Measurements from ENCODE around the gene CUL5. TPM values are rescaled to one million over a fixed set of nuclear protein-coding genes. Genes with fewer than 3 reads are reported as not detected.

The CUL5 gene
- polyA plus RNA-seq, 1 of the 3 experiments (the other 2 are of a cell fraction) = 8.0 TPM

DNA sequence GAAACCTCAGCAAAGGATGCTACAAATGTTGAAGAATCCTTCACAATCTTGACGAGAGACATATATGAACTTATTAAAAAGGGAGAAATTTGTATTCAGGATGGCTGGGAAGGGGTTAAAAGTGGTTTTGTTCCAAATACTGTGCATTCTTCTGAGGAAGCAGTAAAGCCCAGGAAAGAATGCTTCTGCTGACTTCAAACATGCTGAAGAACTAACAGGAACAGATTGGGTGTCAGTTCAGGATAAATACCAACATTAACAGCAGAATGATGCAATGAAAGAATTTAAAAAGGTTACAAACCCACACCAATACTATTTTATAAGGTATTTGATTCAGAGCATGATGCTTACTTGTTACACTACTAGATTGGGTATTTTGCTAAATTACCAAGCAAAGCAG lies 46.5 kb upstream of the CUL5 start:
- Histone ChIP-seq H4K20me1 (ENCODE audit: insufficient read depth) (no peaks in the 10 kb centered on the region), H3K4me3 (ENCODE audit: low read depth in 2 of 2, low read length in 1 of 2) (no peak overlapping the region), H3K9ac (no peak overlapping the region), H3K9me2 (no peaks in the 10 kb centered on the region), H3K9me3 (no peaks in the 10 kb centered on the region), H3K36me3 (replicated peaks in 1 of 2; ENCODE audit: control insufficient read depth in 1 of 2, insufficient read depth in 2 of 2, low read length in 1 of 2) (no peaks in the 10 kb centered on the region), H3K27ac (ENCODE audit: low read depth in 2 of 2, low read length in 1 of 2) (no peak overlapping the region), H3K27me3 (ENCODE audit: insufficient read depth) (no peaks in the 10 kb centered on the region), H3K4me1 (ENCODE audit: control insufficient read depth in 1 of 2, insufficient read depth in 2 of 2, low read depth in 1 of 2, low read length in 1 of 2) (peaks cover 6 to 17% of the 10 kb centered on the region in 2 experiments; a peak in 2 of 4 replicates), H3F3A (replicated peaks; ENCODE audit: insufficient read depth) (no peaks in the 10 kb centered on the region), H2AFZ (ENCODE audit: low read depth) (no peak overlapping the region), H3K4me2 (no peak overlapping the region), H3K79me2 (ENCODE audit: insufficient read depth) (no peaks in the 10 kb centered on the region)
- no peak for DNase-seq
- TF ChIP-seq FOXJ3 (CRISPR knock-in tag; IDR thresholded peaks at IDR 0.05) (no peak), NRF1 (IDR thresholded peaks at IDR 0.05; ENCODE audit: low read depth, low read length) (no peak), NFIC (IDR thresholded peaks at IDR 0.05; ENCODE audit: borderline replicate concordance) (no peak), GABPA (IDR thresholded peaks at IDR 0.05; ENCODE audit: low read depth) (no peak), MEF2A (IDR thresholded peaks at IDR 0.05; ENCODE audit: borderline replicate concordance, low read depth) (no peak), EP300 (IDR thresholded peaks at IDR 0.05; ENCODE audit: borderline replicate concordance in 1 of 2, low read depth in 1 of 2, low read length in 1 of 2) (no peak), RXRA (IDR thresholded peaks at IDR 0.05; ENCODE audit: borderline replicate concordance, low read depth) (no peak), JUND (IDR thresholded peaks at IDR 0.05) (no peak), TEAD4 (IDR thresholded peaks at IDR 0.05; ENCODE audit: borderline replicate concordance, insufficient read depth) (no peak), TCF12 (IDR thresholded peaks at IDR 0.05) (no peak), RAD21 (IDR thresholded peaks at IDR 0.05; ENCODE audit: low read length) (no peak), POLR2AphosphoS5 (IDR thresholded peaks at IDR 0.05; ENCODE audit: low read depth, low read length) (no peak)
- TF ChIP-seq, protein P1, sequence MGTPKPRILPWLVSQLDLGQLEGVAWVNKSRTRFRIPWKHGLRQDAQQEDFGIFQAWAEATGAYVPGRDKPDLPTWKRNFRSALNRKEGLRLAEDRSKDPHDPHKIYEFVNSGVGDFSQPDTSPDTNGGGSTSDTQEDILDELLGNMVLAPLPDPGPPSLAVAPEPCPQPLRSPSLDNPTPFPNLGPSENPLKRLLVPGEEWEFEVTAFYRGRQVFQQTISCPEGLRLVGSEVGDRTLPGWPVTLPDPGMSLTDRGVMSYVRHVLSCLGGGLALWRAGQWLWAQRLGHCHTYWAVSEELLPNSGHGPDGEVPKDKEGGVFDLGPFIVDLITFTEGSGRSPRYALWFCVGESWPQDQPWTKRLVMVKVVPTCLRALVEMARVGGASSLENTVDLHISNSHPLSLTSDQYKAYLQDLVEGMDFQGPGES (IDR thresholded peaks at IDR 0.05; ENCODE audit: low read depth, low read length) = no peak
- TF ChIP-seq, protein P2, sequence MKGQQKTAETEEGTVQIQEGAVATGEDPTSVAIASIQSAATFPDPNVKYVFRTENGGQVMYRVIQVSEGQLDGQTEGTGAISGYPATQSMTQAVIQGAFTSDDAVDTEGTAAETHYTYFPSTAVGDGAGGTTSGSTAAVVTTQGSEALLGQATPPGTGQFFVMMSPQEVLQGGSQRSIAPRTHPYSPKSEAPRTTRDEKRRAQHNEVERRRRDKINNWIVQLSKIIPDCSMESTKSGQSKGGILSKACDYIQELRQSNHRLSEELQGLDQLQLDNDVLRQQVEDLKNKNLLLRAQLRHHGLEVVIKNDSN (IDR thresholded peaks at IDR 0.05; ENCODE audit: borderline replicate concordance, low read depth) = no peak
- TF ChIP-seq, protein P3, sequence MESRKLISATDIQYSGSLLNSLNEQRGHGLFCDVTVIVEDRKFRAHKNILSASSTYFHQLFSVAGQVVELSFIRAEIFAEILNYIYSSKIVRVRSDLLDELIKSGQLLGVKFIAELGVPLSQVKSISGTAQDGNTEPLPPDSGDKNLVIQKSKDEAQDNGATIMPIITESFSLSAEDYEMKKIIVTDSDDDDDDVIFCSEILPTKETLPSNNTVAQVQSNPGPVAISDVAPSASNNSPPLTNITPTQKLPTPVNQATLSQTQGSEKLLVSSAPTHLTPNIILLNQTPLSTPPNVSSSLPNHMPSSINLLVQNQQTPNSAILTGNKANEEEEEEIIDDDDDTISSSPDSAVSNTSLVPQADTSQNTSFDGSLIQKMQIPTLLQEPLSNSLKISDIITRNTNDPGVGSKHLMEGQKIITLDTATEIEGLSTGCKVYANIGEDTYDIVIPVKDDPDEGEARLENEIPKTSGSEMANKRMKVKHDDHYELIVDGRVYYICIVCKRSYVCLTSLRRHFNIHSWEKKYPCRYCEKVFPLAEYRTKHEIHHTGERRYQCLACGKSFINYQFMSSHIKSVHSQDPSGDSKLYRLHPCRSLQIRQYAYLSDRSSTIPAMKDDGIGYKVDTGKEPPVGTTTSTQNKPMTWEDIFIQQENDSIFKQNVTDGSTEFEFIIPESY (IDR thresholded peaks at IDR 0.05; ENCODE audit: borderline replicate concordance, low read depth) = no peak
- ChIA-PET POLR2A (no interaction called here), CTCF (no interaction called here)
- 89% methylated on average over 1 of the region's 1 CpG for WGBS (ENCODE audit: low lambda C conversion rate)

DNA sequence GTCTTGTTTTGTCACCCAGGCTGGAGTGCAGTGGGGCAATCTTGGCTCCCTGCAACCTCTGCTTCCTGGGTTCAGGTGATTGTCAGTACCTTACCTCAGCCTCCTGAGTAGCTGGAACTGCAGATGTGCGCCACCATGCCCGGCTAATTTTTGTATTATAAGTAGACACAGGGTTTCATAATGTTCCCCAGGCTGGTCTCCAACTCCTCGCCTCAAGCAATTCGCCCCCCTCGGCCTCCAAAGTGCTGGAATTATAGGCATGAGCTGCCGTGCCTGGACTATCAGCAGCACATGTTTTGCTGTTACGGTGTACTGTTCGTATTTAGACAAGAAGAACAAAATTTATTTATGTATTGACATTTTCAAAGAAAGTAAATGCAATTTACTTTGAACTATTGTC lies 45.6 kb upstream of the CUL5 start:
- Histone ChIP-seq H3K9me3 (no peaks in the 10 kb centered on the region), H3K79me2 (ENCODE audit: insufficient read depth) (no peaks in the 10 kb centered on the region), H3K9ac (no peak overlapping the region), H3K4me2 (no peak overlapping the region), H3K27me3 (ENCODE audit: insufficient read depth) (no peaks in the 10 kb centered on the region), H2AFZ (ENCODE audit: low read depth) (no peak overlapping the region), H3K9me2 (no peaks in the 10 kb centered on the region), H3K4me3 (ENCODE audit: low read depth in 2 of 2, low read length in 1 of 2) (no peak overlapping the region), H3K36me3 (replicated peaks in 1 of 2; ENCODE audit: control insufficient read depth in 1 of 2, insufficient read depth in 2 of 2, low read length in 1 of 2) (no peaks in the 10 kb centered on the region), H4K20me1 (ENCODE audit: insufficient read depth) (no peaks in the 10 kb centered on the region), H3K4me1 (ENCODE audit: control insufficient read depth in 1 of 2, insufficient read depth in 2 of 2, low read depth in 1 of 2, low read length in 1 of 2) (peaks cover 0 to 13% of the 10 kb centered on the region in 2 experiments; a peak in 2 of 4 replicates), H3K27ac (ENCODE audit: low read depth in 2 of 2, low read length in 1 of 2) (no peak overlapping the region), H3F3A (replicated peaks; ENCODE audit: insufficient read depth) (no peaks in the 10 kb centered on the region)
- POLR2A ChIA-PET = no interaction called here
- TF ChIP-seq, protein P3 (IDR thresholded peaks at IDR 0.05; ENCODE audit: borderline replicate concordance, low read depth) = no peak
- no peak for TF ChIP-seq NFIC (IDR thresholded peaks at IDR 0.05; ENCODE audit: borderline replicate concordance)
- no peak for TF ChIP-seq FOXM1 (IDR thresholded peaks at IDR 0.05; ENCODE audit: low read depth)
- TF ChIP-seq, protein P1 (IDR thresholded peaks at IDR 0.05; ENCODE audit: low read depth, low read length) = no peak
- no peak for DNase-seq
- CTCF ChIA-PET = no interaction called here
- WGBS (ENCODE audit: low lambda C conversion rate) = 72% methylated on average over 8 of the region's 8 CpGs
